GM21390 (cell line): ENCODE data around the gene PRMT6.
"Not testable (repeated sequence)": the region's sequence is repeated elsewhere in the genome, so short reads cannot be mapped to it uniquely, and the experiment has no call there.

Experiments
- ATAC-seq: cut with Tn5 transposase; IDR thresholded peaks from one replicate; pipeline ENCODE4 v1.9.1; 2021; ENCODE audit not compliant: unreplicated experiment

The PRMT6 gene

GRCh38 chr1:107091418-107091817, 34.9 kb downstream of the PRMT6 start:
- no peak for ATAC-seq

- ATAC-seq: not testable (repeated sequence)
These were observed 36.9 kb downstream of the PRMT6 start for GRCh38 chr1:107093395-107093794.

GRCh38 chr1:107095647-107096046, 39.2 kb downstream of the PRMT6 start:
- ATAC-seq: no peak

GRCh38 chr1:107096690-107097089, 40.2 kb downstream of the PRMT6 start:
- ATAC-seq: no peak

DNA sequence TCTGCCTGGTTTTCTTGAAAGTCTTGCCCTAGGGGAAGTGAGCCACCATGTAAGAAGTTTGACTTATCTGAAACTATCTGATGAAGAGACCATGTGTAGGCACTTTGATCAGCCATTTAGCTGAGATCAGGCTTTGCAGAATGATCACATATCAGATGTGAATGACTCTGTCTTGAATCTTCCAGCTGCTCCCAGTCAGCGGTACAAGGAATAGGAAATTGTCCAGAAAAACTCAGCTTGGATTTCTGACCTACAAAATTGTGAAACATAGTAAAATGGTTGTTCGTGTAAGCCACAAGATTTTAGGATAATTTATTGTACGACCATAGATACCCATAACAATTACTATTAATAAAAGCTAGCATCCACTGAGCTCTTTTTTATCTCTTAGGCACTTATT, 42.5 kb downstream of the PRMT6 start:
- no peak for ATAC-seq

- no peak for ATAC-seq
These were observed 44.0 kb downstream of the PRMT6 start for GRCh38 chr1:107100331-107100984.

DNA sequence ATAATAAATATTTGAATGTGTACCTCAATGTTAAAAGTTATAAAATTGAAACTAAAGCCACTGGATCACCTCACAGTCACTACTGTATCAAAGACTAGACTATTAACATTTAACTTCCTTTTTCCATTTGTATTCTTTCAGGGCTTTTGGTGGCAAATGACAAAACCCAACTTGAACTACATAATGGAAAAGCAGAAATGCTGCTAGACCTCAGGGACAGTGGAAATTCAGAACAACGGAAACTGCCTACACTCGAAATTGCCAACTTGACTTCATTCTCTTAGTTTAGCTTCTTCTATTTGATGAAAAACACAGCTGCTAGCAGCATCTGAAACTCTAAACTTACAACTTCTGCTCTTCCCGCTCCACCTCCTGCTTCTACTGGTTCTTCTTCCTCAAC, 49.4 kb downstream of the PRMT6 start:
- no peak for ATAC-seq
